Amniotic epithelial cell (primary cell): ENCODE measurements around the gene FCRLB.
"Not testable (repeated sequence)": the region's sequence is repeated elsewhere in the genome, so short reads cannot be mapped to it uniquely, and the experiment has no call there.

Source experiments
- DNase-seq: peaks from one replicate; pipeline ENCODE4 v3.0.0-alpha.2; 2010; ENCODE audit warnings: low read depth

FCRLB gene, protein sequence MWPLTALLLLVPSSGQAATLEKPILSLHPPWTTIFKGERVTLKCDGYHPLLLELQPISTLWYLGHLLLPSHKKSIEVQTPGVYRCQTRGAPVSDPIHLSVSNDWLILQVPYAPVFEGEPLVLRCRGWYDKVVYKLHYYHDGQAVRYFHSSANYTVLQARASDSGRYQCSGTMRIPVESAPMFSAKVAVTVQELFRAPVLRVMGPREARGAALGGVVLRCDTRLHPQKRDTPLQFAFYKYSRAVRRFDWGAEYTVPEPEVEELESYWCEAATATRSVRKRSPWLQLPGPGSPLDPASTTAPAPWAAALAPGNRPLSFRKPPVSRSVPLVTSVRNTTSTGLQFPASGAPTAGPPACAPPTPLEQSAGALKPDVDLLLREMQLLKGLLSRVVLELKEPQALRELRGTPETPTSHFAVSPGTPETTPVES

DNA sequence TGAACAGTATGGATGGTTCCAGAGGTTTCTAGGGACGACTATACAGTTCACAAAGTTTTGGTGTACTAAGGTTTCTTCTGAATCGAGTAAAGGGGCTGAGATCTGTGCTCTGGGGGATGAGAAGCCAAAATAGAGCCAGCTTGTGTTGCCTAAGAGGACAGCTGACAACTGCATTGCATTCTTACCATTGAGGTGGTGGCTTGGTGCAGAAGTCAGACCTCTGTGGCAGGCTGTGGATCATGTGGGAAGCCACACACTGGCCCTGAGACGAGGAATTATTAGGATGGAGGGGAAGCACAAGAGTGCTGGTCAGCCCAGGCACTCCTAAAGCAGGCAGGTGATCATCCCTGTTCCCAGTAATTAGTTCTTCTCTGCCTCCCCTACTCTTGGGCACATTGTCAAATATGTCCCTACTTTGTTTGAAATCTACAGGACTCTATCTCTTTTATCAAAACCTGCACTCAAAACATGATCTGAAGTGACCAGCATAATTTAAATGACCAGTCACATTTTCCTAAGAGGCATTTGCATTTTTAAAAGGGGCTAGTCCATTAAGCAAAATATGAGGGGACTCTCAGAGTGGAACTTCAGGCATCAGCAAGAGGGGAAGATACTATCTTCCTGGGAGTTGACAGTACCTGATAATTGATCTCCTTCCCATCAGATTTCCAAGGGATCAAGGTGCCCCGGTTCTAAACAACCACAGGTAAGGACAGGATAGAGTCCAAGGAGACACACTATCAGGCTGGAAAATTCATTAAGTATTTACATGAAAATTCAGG lies at the start of gene FCRLB:
FCRLB (plus strand) TSS at position 589 of the 782 bp plus-strand sequence. CDS start 1,129 bp downstream, outside the sequence.
- no peak for DNase-seq

DNA sequence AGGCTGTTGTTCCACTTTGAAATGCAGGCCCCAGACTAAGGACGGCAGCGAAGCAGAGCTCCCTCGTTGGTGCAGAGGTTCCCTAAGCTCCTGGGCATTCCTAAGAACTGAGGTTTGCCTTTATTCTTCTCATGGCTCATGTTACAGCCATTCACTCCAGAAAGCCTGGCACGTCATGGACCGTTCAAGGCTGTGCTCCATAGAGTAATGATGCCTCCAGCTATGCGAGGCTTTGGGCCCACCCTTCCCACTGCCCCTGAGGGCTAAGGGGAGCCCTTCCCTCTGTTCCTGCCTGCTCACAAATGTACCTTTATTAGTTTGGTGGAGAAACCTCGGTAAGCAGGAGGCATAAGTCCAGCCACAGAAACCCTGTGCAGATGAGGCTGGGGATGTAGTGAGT lies 47.9 kb upstream of the FCRLB start:
- DNase-seq, result not testable (repeated sequence)

DNA sequence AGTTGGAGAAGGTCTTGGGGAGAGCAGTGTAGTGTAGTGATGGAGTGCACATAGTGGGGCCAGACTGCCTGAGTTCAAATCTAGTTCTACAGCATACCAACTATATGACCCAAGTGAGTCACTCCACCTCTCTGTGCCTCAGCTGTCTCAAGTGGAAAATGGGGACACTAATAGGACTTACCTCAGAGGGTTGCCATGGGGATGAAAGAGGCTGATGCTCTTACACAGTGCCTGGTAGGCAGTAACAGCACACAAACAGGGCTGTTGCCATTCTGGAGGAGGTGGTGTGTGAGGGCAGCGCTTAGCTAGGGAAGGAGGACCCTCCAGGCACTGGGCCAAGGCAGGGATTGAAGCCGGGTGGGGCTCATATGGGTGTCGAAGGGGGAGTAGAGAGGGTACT lies 46.9 kb upstream of the FCRLB start:
- not testable (repeated sequence) for DNase-seq

GRCh38 chr1:161674908-161675307 lies 46.4 kb upstream of the FCRLB start:
- DNase-seq, result not testable (repeated sequence)

DNA sequence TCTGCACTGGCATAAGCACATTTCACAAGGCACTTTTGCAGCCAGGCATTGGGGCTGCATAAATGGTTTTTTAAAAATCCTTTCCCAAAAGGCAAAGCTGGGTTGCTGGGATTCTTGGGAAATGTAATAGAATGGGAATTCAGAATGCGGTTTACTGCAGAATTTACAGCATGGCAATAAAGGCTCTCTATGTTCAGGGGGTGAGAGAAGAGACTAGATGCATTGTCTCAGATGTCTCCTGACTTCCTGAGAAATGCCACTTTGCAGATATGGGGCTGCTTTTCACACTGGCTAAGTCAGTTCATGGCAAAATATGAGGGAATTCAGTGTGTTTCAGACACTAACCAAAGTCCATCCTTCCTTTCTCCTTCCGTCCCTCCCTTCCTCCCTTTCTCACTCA lies 44.9 kb upstream of the FCRLB start:
- DNase-seq, result no peak

GRCh38 chr1:161676958-161677689 lies 44.2 kb upstream of the FCRLB start:
- DNase-seq, result no peak

DNA sequence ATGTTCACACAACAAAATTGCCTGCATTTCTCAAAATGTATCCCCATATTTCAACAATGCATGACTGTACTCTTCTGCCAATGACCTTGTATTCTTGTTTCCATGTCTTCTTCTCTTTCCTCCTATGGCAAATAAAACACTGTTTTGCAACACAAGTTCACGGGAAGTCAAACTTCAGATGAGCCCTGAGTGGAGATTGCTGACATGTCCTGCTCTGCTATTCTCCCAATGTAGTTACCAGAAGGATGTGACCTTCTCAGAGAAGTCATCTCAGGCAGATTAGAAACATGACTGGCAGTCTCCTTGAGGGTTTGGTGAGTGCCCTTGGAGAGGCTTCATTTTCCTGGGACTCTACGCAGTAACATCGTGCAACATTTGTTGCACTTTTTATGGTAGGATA lies 42.8 kb upstream of the FCRLB start:
- DNase-seq, result no peak

DNA sequence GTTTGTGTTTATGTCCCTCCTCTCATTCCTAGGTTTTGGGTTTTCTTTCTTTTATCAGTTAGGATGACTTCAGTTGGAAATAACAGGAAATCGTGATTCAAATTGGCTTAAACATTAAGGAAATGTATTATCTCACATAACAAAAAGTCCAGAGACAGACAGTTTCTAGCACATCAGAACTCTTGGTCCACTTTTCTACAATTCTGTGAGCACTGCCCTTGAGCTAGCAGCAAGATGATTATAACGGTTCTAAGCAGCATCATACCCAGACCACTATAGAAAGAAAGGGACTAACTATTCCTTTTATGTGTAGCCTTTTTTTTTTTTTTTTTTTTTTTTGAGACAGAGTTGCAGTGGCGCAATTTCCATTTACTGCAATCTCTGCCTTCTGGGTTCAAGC lies 39.5 kb upstream of the FCRLB start:
- DNase-seq, result no peak

- DNase-seq, result no peak
Observed at GRCh38 chr1:161688946-161689345, 32.4 kb upstream of the FCRLB start.

GRCh38 chr1:161691846-161692245 lies 29.5 kb upstream of the FCRLB start:
- no peak for DNase-seq

DNA sequence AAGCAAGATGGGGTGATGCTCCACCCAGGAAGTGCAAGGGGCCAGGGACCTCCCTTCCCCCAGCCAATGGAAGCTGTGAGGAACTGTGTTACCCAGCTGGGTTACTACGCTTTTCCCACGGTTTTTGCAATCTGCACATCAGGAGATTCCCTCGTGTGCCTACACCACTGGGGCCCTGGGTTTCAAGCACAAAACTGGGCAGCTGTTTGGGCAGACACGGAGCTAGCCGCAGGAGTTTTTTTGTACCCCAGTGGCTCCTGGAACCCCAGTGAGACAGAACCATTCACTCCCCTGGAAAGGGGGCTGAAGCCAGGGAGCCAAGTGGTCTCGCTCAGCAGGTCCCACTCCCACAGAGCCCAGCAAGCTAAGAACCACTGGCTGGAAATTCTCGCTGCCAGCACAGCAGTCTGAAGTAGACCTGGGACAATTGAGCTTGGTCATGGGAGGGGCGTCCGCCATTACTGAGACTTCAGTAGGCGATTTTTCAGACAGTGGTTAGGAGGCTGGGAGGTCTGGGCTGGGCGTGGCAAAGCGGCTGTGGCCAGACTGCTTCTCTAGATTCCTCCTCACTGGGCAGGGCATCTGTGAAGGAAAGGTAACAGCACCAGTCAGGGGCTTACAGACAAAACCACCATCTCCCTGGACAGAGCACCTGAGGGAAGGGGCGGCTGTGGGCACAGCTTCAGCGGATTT lies 28.2 kb upstream of the FCRLB start:
- not testable (repeated sequence) for DNase-seq

- not testable (repeated sequence) for DNase-seq
Observed at GRCh38 chr1:161698302-161698701, 23.0 kb upstream of the FCRLB start.

DNA sequence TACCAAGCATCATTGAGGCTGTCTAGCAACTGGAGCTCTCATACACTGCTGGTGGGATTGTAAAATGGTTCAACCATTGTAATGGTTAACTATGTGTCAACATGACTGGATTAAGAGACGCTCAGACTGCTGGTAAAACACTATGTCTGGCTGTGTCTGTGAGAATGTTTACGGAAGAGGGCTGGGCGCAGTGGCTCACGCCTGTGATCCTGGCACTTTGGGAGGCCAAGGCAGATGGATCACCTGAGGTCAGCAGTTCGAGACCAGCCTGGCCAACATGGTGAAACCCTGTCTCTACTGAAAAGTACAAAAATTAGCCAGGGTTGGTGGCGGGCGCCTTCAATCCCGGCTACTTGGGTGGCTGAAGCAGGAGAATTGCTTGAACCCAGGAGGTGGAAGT lies 19.1 kb upstream of the FCRLB start:
- DNase-seq, result peak; percentile 10

DNA sequence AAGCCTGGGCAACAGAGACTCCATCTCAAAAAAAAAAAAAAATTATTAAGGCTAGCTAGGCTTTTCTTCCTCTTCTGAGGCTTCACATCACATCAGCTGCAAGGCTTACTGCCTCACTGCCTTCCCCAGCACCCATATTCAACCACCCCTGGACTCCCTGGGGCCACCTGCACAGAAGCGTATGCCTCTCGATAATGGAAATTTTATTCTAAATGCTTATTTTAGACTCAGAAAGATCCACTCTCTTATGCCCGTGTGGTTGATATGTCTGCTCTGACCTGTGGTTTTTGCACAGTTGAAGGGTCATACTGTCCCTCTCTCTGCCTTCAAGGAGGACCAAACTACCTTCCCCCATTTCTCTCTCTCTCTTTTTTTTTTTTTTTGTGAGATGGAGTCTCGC lies 15.8 kb upstream of the FCRLB start:
- no peak for DNase-seq

GRCh38 chr1:161706113-161706481 lies 15.2 kb upstream of the FCRLB start:
- DNase-seq, result peak; percentile 10

DNA sequence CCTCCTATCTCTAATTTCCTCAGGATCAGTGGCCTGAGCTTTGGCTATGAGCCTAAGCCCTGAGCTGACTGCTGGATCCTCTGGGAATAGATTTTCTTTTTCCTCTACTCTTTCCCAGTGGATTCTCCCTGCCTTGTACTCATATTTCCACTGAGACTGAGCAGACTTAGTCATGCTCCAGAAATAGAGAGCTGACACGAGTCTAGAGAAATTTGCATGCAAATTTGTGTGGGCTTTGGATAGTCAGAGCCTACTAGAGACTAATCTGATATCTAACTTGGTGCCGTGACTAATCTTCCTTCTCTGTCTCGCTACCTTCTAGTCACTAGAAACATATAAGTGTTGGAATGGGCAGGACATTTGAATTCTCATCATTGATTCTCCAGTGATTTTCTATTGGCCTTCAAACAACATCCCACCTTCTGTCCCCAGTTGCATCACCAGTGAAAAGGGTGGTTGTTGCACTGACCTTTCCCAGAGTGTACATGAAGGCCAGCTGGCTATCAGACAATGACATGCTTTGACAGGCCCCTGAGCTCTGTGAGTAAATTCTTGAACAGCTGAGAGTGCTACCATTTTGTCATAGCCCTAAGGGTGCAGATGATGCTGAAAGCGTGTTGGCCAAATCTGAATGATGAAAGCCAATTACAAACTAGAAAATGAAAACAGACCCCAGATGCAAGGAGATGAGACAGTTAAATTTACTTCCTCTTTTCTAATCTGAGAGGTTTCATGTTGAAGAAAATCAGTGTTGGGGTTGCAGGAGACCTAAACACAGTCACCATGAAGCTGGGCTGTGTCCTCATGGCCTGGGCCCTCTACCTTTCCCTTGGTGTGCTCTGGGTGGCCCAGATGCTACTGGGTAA lies 14.6 kb upstream of the FCRLB start, which contains the start of gene FCRLA:
FCRLA (plus strand) TSS at position 748 of the 866 bp plus-strand sequence; CDS start at position 784, 36 bp downstream.
- DNase-seq, result peak; percentile 84

DNA sequence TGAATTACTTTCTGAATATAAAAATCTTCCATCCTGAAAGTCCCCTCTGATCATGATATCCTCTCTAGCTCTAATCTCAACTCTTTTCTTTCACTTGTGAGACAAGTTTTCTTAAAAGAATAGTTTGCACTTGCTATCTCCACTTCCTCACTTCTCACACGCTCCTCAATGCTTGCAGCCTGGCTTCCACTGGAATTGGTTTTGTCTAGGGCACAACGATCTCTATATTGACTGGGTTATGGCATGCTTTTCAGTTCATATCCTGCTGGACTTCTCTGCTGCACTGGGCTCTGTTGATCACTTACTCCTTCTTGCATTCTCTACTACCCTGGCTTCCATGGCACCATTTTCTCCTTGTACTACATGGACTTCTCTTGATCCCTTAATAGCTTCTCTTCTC lies 13.8 kb upstream of the FCRLB start:
- no peak for DNase-seq

DNA sequence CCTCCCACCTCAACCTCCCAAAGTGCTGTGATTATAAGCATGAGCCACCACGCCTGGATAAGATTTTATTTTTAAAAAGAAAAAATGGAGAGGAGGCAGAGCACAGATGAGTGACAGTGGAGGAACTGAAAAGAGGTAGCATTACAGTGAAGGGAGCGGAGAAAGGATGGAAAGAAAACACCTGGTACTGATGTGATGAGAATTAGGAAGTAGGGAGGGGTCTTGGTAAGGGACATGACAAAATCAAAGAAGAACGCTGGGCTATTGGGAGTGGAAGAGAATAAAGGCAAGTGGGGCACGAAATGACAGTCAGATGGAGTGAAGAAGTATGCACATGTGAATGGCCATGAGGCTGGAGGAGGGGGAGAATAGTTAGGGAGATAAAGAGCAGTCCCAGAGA lies 12.0 kb upstream of the FCRLB start:
- no peak for DNase-seq

- DNase-seq, result no peak
Observed at GRCh38 chr1:161710560-161710959, 10.8 kb upstream of the FCRLB start.

DNA sequence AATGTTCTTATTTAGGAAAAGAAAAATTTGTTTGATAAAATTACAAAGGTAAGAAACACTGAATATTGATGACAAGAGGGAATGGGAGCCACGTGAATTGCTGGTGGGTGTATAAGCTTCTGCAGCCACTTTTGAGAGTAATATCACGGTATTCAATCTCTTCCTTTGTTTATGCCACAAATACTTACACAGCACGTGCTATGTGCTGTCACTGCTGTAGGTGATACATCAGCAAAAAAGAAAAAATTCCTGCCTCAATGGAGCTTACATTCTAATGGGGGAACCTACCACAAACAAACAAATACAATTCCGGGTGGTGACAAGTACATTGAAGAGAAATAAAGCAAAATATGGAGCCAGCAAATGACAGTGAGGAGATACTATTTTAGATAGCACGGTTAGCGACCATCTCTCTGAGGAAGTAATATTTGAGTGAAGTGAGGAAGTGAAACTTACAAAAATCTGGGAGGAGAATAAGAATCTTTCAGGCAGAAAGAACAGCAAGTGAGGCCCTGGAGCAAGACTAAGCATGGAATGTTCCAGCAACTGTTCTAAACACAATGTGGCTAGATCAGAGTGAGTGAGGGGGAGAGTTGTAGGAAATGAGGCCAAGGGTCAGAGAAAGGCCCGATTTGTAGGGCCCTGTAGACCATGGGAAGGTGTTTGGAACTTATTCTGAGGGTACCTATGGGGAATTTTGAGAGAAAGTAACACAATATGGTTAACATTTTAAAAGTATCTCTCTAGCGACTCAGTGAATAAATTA lies 2.6 kb upstream of the FCRLB start:
- DNase-seq, result no peak
